ENCODE data around the gene CBFA2T3. TPM values are rescaled to one million over a fixed set of nuclear protein-coding genes. Genes with fewer than 3 reads are reported as not detected.

Gene CBFA2T3
- total RNA-seq, 4 donors from 2014 or later: 0.78 to 5.0 (median 2.8) TPM

GRCh38 chr16:88854306-88855111 lies 122.5 kb downstream of the CBFA2T3 start:
- WGBS, 2 donors: 59 to 74% methylated on average over 19 to 20 of the region's 20 CpGs
- Histone ChIP-seq H3K9me3 (no peaks in the 10 kb centered on the region), H3K27ac (no peak overlapping the region), H3K36me3 (peaks cover 0 to 40% (median 9%) of the 10 kb centered on the region in 3 donors), H3K27me3 (no peaks in the 10 kb centered on the region), H3K4me3 (no peak overlapping the region), H3K4me1 (peaks cover 0 to 52% (median 23%) of the 10 kb centered on the region in 4 donors)
- TF ChIP-seq POLR2A (IDR thresholded peaks at IDR 0.05) (no peak), EP300 (IDR thresholded peaks at IDR 0.05) (no peak)
- TF ChIP-seq, protein P1, sequence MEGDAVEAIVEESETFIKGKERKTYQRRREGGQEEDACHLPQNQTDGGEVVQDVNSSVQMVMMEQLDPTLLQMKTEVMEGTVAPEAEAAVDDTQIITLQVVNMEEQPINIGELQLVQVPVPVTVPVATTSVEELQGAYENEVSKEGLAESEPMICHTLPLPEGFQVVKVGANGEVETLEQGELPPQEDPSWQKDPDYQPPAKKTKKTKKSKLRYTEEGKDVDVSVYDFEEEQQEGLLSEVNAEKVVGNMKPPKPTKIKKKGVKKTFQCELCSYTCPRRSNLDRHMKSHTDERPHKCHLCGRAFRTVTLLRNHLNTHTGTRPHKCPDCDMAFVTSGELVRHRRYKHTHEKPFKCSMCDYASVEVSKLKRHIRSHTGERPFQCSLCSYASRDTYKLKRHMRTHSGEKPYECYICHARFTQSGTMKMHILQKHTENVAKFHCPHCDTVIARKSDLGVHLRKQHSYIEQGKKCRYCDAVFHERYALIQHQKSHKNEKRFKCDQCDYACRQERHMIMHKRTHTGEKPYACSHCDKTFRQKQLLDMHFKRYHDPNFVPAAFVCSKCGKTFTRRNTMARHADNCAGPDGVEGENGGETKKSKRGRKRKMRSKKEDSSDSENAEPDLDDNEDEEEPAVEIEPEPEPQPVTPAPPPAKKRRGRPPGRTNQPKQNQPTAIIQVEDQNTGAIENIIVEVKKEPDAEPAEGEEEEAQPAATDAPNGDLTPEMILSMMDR (IDR thresholded peaks at IDR 0.05): no peak
- DNase-seq (ENCODE audit: low spot score in 2 of 2): no peak

GRCh38 chr16:88853325-88853941 lies 123.6 kb downstream of the CBFA2T3 start:
- peak overlapping the region in 1 of 4 donors; percentile 17 for H3K27ac ChIP-seq
- TF ChIP-seq EP300 (IDR thresholded peaks at IDR 0.05): no peak
- no peak for TF ChIP-seq POLR2A (IDR thresholded peaks at IDR 0.05)
- TF ChIP-seq, protein P1 (IDR thresholded peaks at IDR 0.05): no peak
- no peak overlapping the region for H3K4me3 ChIP-seq
- DNase-seq (ENCODE audit: low spot score in 2 of 2): no peak
- H3K4me1 ChIP-seq: peaks cover 0 to 43% (median 19%) of the 10 kb centered on the region in 4 donors
- H3K27me3 ChIP-seq: no peaks in the 10 kb centered on the region
- no peaks in the 10 kb centered on the region for H3K9me3 ChIP-seq
- WGBS, 2 donors: 51 to 68% methylated on average over 10 to 16 of the region's 17 CpGs
- H3K36me3 ChIP-seq: peaks cover 0 to 41% (median 0%) of the 10 kb centered on the region in 3 donors

GRCh38 chr16:88851616-88852015 lies 125.4 kb downstream of the CBFA2T3 start:
- no peaks in the 10 kb centered on the region for H3K27me3 ChIP-seq
- H3K9me3 ChIP-seq: no peaks in the 10 kb centered on the region
- WGBS, 2 donors: 93 to 95% methylated on average over 15 to 19 of the region's 19 CpGs
- TF ChIP-seq EP300 (IDR thresholded peaks at IDR 0.05): no peak
- TF ChIP-seq, protein P1 (IDR thresholded peaks at IDR 0.05): no peak
- TF ChIP-seq POLR2A (IDR thresholded peaks at IDR 0.05): no peak
- peaks cover 0 to 33% (median 11%) of the 10 kb centered on the region in 4 donors for H3K4me1 ChIP-seq
- H3K27ac ChIP-seq: no peak overlapping the region
- no peak overlapping the region for H3K4me3 ChIP-seq
- no peak for DNase-seq (ENCODE audit: low spot score in 2 of 2)
- peaks cover 0 to 59% (median 0%) of the 10 kb centered on the region in 3 donors for H3K36me3 ChIP-seq

DNA sequence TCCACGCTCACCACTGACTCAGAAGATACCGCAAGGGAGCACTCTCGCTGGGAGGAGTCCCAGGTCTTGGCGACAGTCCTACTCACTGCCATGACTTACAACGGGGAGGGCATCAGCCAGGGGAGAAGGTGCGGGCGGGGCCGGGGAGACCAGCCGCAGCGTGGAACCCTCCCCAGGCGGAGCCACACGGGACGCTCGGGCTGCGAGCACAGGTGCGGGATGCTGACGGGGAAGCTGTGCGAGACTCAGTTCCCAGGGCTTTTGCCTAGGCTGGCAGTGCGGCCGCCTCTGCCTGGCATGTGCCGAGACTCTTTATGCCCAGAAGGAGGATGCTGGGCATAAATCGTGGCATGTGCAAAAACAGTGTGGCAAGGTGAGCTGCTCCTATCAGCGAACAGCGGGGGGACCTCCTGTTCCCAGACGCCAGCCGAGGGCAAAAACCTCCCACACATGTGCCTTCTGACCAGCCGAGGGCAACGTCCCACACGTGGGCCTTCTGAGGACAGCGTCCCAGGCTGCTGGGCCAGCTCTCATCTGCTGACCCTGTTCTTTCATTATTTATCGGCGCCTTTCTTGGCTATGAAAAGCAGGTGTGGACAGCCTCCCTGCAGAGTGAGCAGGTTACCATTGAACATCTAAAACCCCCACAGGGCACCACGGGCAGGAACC lies 126.3 kb downstream of the CBFA2T3 start:
- Histone ChIP-seq H3K36me3 (peaks cover 0 to 60% (median 0%) of the 10 kb centered on the region in 3 donors), H3K4me3 (no peak overlapping the region), H3K27ac (no peak overlapping the region), H3K9me3 (no peaks in the 10 kb centered on the region), H3K27me3 (no peaks in the 10 kb centered on the region), H3K4me1 (peaks cover 0 to 25% (median 5%) of the 10 kb centered on the region in 4 donors)
- WGBS, 2 donors: 91 to 93% methylated on average over 33 of the region's 33 CpGs
- DNase-seq (ENCODE audit: low spot score in 2 of 2): no peak
- TF ChIP-seq EP300 (IDR thresholded peaks at IDR 0.05) (no peak), POLR2A (IDR thresholded peaks at IDR 0.05) (no peak)
- TF ChIP-seq, protein P1 (IDR thresholded peaks at IDR 0.05): no peak

Measured in tibial nerve (tissue), 4 donors.